GM21825 (cell line): ENCODE measurements around the gene BPHL.
"Not testable (repeated sequence)": the region's sequence is repeated elsewhere in the genome, so short reads cannot be mapped to it uniquely, and the experiment has no call there.

ENCODE experiments used
- ATAC-seq: cut with Tn5 transposase; IDR thresholded peaks from one replicate; pipeline ENCODE4 v1.9.1; 2021; ENCODE audit warnings: mild to moderate bottlenecking, moderate library complexity; ENCODE audit not compliant: unreplicated experiment

Gene BPHL

DNA sequence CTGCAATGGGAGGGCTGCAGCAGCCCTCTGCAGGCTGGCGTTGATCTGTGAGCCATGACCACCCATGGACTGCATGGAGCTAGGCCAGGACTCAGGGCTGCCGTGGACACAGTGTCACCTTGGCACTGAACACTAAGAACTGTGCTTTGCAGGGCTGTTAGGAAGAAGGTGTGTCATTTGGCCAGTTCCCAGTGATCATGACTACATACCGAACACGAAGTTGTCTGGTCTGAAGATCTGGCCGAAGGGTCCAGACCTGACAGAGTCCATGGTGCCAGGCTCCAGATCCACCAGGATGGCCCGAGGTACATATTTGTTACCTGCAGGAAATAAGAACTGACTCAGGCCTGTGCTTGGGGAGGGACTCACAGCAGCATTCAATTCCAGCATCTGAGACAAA, 36.9 kb downstream of the BPHL start:
- ATAC-seq = not testable (repeated sequence)

DNA sequence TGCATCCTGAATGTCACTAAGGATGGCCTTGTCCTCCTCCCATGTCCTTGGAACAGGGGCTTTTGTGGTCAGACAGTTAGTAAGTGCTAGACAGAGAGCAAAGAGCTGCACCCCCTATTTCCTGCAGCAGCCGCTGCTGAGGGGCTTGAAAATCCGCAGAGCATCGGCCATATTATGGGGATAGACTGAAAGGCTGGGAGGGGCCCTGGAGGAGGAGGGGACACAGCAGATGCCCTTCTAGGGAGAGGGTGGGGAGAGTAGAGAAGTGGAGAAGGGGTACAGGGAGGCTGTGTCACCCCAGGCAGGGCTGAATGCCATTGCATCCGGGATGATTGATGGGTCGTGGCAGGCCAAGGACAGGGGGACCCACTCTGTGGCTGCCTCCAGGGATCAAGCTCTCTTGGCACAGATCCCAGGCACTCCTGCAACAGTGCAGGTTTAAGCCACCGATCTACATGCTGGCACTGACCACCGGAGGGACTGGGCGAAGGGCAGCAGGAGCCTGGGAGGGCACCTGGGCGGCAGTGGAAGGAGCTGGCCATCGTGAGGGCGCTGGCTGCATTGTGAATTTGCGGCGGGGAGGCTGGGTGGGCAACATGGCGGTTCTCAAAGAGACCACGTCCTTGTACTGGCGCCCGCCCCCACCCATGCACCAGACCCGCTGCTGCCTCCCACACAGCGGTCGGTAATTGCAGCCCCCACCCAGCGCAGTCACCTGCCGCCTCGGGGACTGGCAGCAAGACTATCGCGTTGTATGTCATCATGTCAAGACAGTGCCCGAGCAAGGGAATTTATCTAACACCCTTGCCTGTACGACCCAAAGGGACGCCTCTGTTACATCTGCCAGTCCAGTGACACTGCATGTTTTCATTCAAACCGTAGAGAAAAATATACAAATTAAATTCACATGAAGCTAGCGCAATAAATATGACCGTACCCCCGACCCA, 37.9 kb downstream of the BPHL start:
- ATAC-seq = not testable (repeated sequence)

DNA sequence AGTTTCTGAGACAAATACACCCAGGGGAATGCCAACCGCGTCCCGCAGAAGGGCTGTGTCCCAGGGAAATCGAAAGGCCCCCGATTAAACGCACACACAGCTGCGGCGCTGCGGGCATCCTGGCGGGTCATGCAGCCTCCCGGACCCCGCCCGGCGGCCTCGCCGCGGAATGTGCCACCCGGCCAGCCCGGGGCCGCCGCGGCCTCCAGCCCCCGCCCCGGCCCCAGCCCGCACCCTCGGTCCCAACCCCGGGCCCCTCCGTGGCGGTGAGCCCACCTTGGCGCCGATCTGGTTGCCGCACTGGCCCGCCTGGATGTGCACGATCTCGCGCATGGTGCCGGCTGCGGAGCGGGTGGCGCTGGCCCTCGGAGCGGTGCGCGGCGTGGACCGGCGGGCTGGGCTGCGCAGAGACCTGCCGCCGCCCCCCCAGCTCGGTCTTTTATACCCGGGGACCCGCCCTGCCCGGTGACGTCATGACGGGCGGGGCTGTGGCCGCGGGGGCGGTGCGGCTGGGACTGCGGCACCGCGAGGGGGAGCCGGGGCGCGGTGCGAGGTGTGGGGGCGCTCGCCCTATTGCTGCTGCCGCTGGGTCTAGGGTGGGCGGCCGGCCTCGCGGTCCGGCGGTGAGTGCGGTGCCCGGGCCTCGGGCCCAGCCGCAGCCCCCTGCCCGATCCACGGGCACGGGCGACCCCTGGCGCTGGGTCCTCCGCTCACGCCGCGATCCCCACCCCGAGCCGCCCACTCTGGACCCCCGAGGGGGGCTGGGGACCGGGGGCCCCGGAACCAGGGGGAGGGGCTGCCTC, 38.8 kb downstream of the BPHL start, which contains the start of gene TUBB2A:
Gene TUBB2A, minus strand, starts transcription at position 414 of the 803 bp plus-strand sequence. Its CDS starts 81 bp downstream, at position 333.
- peak; percentile 70 for ATAC-seq

DNA sequence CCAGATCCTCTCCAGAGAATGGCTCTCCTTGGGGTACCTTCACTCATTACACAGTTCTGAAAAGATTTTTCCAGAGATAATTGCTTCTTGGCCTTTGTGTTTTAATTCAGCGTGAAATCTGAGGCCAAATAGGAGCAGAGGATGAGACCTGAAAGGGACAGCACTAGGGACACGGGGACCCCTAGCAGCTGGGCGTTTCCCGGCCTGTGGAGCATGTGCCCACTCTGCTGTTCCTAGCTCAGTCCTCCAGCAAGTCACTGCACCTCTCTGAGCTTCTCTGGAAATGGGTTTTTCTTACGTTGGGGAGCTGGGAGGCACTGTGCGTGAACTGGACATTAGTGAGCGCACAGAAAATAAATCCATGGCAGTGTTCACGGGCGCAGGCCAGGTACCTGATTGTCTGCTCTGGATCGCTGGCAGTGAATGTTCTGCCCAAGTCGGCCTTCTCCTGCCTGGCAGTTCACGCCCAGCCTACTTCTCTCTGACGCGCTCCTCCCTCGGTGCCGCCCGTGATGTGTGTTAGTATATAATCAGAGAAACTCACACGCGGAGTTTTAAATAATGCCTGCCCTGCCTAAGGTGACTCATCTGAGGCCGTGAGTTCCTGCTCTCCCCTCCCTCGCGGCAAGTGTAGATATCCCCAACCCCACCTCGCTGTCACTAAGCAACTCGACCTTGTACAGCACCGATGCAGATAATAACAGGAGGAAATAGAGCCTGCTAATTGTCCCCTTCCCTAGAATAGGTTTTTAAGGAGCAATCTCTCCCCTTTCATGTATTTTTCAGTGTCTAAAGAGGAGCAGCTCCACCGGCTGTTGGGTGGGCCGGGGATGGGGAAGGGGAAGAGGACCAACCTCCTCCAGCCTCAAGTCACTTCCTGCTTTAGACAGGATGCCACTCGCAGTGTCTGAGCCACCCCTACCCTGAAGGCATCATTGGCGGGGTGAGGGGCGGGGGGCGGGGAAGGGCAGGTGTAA, 41.6 kb downstream of the BPHL start:
- no peak for ATAC-seq

DNA sequence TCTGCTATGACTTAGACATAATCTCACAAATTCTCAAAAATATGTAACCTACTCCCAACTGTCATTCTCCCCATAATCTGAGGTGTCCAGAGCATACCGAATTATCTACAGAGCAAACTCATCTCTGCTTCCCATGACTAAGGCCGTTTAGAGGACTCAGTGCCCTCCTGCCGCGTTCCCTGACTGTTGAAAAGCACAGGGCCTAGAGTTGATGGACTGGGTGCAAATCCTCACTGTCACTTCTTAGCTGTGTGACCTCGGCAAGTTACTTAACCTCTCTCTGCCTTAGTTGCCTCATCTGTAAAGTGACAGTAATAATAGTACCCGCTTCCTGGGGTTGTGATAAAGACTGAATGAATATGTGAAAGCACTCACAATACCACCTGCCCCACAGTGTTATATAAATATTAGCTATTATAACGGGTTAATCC, 43.6 kb downstream of the BPHL start:
- no peak for ATAC-seq

DNA sequence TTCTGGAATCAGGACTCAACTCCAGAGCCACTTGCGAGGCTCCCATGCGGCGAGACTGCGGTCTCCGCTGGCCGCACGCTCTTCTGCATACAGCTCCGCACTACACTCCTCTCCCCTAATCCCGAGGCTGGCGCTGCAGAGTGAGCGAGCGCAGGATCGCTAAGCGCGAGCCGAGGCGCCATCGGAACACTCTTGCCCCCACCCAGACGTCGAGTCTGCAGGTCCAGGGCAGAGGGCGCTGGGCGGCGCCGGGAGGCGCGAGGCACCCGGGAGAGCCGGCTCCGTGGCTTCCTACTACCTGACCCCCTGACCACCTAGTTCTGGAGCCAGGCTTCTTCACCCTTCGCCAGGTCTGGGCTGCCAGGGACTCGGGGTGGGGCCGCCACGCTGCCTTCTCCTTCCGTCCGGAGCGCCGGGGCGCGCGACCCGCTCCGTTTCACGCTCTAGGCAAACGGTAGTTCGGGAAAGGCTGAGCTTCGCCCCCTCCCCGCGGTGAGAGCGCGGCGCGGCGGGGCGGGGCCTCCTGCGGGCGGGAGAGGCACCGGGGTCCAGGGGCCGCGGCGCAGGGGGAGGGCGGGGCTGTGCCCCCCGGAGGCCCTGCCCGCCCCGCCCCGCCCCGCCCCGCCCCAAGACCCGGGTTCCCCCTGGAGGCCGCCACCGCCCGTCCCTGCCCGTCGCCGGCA, 44.2 kb downstream of the BPHL start:
- peak; percentile 62 for ATAC-seq

DNA sequence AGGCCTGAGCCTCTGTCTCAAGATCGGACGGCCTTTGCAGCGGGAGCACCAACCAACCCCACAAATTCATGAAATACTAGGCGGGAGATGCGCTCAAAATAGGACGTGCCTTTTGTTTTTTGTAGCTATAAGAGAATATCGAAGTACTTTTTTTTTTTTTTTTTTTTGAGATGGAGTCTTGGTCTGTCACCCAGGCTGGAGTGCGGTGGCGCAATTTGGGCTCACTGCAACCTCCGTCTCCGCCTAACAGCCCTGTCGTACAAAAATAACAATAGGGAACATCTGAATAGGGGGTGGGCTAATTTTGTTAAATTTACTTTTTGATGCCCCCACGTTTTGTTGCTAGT, 44.7 kb downstream of the BPHL start:
- peak; percentile 6 for ATAC-seq

DNA sequence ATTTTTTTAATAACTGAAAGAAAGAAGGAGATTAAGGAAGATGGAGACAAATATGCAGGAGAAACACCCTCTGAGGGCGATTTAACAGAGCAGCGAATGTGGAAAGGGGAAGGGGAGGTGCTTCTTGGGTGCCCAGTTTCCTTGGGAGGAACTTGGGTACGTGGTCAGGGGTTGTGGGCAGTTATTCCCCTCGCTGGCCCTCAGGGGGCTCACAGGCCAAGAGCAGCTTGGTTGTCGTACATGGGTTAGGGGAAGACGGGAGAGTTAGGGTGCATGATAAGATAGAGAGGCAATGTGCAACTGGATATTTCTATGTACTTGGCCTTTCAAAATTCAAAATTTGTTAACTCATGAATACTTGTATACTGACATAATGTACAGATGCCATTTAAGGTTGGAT, 45.9 kb downstream of the BPHL start:
- no peak for ATAC-seq

DNA sequence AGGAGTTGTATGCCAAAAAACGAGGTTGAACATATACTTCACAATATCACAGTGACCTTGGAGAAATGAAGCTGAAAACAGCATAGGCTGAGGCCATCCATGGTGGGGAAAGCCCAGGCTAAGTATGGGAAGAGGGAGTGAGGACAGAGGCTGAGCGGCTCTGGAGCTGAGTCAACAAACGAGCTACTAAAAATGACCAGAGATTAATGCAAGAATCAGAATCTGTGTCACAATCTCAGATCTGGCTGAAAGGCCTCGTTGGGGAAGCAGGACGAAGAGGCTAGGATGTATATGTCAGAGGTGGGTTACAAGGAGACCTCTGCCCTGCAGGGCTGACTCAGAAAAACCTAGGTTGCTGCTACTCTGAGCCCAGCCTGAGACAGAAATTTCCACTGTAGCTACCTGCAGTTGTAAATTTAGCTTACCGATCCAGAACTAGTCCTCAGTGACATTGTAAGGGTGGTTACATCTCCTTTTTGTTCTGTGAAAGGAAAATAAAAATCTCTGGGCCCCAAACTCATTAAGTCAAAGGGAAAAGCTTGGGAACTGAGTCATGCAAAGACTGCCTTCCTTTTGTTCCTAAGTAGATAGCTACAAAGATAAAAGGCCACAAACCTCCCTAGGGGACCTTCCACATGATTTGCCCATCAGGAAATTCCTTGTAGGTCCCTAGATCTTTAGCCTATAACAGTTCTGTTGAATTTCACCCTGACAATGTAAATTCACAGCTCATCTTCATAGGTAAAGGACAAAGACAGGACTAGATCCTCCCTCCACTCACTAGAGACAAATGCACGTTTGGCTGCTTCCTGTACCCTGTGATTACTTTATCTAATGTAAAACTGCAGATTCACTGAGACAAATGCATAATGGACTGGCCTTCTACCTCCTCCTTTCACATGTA, 47.4 kb downstream of the BPHL start:
- ATAC-seq = no peak

DNA sequence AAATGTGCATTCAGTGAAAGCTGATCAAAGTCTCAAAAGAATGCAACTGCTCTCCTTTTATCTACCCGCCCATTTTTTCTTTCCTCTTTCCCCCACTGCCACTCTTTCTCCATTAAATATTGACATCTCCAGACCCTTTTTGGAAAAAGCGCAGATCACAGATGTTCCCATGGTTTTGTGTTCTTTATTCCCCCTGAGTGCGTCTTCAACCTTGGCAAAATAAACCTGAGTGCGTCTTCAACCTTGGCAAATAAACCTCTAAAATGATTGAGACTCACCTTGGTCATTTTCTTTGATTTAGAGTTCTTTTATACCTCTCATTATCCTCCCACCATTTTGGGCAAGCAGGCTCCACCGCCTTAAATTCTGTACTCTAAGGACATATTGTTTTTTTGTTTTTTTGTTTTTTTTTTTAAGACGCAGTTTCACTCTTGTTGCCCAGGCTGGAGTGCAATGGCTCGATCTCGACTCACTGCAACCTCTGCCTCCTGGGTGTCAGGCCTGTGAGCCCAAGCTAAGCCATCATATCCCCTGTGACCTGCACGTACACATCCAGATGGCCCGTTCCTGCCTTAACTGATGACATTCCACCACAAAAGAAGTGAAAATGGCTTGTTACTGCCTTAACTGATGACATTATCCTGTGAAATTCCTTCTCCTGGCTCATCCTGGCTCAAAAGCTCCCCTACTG, 48.2 kb downstream of the BPHL start:
- not testable (repeated sequence) for ATAC-seq

DNA sequence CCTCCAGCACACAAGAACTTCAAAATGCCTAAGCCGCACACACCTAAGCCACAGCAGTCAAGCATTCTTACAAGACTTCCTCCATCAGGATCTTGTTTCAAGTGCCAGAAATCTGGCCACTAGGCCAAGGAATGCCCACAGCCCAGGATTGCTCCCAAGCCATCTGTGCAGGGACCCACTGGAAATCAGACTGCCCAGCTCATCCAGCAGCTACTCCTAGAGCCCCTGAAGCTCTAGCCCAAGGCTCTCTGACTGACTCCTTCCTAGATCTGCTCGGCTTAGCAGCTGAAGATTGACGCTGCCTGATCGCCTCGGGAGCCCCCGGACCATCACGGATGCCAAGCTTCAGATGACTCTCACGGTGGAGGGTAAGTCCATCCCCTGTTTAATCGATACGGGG, 49.5 kb downstream of the BPHL start:
- not testable (repeated sequence) for ATAC-seq

DNA sequence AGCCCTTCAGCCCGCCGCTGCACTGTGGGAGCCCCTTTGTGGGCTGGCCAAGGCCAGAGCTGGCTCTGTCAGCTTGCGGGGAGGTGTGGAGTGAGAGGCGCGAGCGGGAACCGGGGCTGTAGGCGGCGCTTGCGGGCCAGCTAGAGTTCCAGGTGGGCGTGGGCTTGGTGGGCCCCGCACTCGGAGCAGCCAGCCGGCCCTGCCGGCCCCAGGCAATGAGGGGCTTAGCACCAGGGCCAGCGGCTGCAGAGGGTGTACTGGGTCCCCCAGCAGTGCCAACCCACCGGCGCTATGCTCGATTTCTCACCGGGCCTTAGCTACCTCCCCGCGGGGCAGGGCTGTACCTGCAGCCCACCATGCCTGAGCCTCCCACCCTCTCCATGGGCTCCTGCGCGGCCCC, 52.2 kb downstream of the BPHL start:
- ATAC-seq = not testable (repeated sequence)

DNA sequence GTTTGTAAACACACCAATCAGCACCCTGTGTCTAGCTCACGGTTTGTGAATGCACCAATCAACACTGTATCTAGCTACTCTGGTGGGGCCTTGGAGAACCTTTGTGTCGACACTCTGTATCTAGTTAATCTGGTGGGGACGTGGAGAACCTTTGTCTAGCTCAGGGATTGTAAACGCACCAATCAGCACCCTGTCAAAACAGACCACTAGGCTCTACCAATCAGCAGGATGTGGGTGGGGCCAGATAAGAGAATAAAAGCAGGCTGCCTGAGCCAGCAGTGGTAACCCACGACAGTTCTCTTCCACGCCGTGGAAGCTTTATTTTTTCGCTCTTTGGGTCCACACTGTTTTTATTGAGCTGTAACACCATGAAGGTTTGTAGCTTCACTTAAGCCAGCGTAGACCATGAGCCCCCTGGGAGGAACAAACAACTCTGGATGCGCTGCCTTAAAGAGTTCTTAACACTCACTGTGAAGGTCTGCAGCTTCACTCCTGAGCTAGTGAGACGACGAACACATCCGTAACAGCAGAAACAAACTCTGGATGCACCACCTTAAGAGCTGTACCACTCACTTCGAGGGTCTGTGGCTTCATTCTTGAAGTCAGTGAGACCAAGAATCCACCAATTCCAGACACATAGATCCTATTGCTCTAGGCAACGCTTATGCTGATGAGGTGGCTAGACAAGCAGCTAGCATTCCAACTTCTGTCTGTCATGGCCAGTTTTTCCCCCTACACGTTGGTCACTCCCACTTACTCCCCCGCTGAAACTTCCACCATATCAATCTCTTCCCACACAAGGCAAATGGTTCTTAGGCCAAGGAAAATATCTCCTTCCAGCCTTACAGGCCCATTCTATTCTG, 53.0 kb downstream of the BPHL start:
- not testable (repeated sequence) for ATAC-seq

DNA sequence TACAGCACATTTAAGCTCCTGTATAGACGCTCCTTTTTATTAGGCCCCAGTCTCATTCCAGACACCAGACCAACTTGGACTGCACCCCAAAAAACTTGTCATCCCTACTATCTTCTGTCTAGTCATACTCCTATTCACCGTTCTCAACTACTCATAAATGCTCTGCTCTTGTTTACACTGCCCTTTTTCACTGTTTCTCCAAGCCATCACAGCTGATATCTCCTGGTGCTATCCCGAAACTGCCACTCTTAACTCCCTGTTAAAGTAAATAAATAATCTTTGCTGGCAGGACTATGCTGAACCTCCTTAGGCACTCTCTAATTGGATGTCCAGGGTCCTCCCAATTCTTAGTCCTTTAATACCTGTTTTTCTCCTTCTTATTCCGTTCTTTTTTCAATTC, 54.3 kb downstream of the BPHL start:
- ATAC-seq = not testable (repeated sequence)

DNA sequence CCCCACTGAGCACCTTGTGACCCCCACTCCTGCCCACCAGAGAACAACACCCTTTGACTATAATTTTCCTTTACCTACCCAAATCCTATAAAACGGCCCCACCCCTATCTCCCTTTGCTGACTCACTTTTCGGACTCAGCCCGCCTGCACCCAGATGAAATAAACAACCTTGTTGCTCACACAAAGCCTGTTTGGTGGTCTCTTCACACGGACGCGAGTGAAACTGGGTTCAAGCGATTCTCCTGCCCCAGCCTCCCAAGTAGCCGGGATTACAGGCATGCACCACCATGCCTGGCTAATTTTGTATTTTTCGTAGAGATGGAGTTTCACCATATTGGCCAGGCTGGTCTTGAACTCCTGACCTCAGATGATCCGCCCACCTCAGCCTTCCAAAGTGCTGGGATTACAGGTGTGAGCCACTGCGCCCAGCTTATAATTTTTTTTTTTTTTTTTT, 55.2 kb downstream of the BPHL start:
- ATAC-seq = not testable (repeated sequence)

DNA sequence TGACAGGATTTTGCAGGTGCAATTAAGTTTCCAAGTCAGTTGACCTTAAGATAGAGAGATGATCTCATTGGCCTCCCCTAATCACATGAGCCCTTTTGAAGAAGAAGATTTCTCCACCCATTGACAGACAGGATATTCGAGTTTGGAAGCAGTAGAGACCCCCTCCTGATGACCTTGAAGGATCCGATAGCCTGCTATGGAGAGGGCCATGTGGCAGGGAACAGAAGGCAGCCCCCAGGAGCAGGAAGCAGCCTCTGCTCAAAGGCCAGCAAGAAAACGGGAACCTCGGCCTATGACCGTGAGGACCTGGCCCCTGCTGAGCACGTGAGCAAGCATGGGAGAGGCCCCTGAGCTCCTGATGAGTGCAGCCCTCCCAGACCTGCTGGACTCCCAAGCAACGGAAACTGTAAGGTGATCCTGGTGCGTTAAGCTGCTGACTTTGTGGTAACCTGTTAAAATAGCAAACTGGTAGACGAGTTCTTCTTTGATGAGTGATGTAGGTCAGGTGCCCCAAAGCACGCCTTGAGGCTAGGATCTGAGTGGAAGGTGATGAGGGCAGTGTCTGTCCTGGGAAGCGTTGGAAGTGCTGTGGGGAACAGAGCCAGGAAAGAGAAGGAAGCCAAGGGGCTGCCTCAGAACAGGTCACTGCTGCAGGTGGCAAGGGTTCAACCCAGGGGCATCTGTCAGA, 57.3 kb downstream of the BPHL start:
- no peak for ATAC-seq
